NCI-H524 treated with DMSO at 0.1 percent for 48 hours (cell line): ENCODE results near the gene RAB41.
A peak's percentile ranks its signal among the peaks of the same experiment; 100 is the strongest.
"Not testable (repeated sequence)": the region's sequence is repeated elsewhere in the genome, so short reads cannot be mapped to it uniquely, and the experiment has no call there.

Experiments used
- DNase-seq: peaks from one replicate; lab custom pipeline; 2025; lab: John Stamatoyannopoulos, UW

The RAB41 gene

DNA sequence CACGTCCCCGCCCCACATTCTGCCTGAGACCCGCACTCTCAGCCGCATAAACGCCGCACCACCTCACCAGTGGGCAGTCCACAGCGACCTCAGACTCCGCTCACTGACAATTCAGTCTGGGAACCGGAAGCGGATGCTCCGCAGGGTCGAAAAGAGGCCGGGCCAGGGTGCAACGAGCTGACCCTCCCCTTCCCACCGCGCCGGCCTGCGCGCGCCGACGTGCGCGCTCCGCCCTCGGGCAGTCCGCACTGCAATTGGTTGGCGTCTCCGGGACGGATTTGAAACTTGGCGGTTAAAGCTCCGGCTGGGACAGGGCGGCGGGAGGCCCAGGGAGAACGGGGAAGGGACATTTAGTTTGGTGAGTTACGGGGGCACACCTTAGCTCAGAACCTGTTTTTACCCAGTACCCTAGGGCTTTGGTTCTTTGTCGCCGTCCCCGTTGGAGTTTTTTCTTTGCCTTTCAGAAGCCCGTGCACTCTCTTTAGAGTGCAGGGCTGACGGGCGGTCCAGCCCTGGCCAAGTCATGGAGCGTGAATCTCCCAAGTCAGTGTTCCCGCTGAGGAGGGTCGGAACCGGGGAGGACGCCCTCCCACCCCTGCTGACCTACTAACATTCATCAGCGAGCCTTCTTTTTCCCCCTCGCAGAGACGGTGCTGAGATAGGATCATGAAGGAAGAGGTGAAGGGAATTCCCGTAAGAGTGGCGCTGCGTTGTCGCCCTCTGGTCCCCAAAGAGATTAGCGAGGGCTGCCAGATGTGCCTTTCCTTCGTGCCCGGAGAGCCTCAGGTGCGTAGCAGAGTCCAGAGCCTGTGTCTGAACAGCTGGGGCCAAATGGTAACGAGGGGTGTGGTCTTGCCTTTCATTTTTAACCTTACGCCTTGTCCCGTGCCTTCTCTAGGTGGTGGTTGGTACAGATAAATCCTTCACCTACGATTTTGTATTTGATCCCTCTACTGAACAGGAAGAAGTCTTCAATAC is 8.1 kb downstream of the RAB41 start, which contains the start of the genes KIF4A and PDZD11:
TSS of gene KIF4A (plus strand) at position 312 of the 978 bp plus-strand sequence. CDS start at position 667, 355 bp downstream.
TSS of gene PDZD11 (minus strand) at position 135 of the 978 bp plus-strand sequence. CDS start 586 bp downstream, outside the sequence.
- DNase-seq, result peak; percentile 56

DNA sequence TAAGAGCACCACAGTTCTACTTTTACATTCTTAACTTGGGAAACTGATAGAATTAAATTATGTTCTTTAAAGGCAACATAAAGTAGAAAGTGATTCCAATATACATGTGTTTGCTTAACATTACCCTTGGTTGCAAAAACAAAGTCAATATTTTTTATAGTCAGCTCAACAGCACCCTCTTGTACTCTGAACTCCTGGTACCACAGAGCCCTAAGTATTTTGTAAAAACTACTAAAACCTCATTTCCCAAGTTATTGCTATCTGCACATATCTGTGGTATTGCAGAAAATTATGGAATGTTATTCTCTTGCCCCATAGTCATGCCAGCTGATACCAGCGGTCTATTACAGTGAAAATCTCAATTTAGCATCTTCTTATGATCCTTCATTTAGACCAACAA is 10.8 kb downstream of the RAB41 start:
- DNase-seq, result no peak

DNA sequence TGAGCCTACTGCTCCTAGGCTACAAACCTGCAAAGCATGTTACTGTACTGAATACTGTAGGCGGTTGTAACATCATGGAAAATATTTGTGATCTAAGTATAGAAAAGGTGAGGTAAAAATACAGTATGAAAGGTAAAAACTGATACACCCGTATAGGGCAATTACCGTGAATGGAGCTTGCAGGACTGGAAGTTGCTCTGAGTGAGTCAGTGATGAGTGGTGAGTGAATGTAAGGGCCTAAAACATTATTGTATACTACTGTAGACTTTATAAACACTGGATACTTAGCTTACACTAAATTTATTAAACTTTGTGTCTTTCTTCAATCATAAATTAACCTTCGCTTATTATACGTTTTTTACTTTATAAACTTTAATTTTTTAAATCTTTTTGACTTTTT is 11.6 kb downstream of the RAB41 start:
- DNase-seq, result no peak

DNA sequence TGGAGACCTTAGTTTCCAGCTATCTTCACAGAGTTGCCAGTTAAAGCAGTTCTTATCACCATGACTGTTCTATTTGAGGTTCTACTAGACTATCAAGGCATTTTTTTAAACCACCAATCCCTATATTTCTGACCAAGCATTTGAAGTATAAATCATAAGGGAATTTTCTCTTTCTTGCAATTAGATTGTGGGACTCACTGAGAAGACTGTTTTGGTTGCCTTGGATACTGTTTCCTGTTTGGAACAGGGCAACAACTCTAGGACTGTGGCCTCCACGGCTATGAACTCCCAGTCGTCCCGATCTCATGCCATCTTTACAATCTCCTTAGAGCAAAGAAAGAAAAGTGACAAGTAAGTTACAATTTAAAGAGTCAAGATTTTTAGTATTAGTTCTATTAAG is 19.7 kb downstream of the RAB41 start:
- DNase-seq, result no peak

DNA sequence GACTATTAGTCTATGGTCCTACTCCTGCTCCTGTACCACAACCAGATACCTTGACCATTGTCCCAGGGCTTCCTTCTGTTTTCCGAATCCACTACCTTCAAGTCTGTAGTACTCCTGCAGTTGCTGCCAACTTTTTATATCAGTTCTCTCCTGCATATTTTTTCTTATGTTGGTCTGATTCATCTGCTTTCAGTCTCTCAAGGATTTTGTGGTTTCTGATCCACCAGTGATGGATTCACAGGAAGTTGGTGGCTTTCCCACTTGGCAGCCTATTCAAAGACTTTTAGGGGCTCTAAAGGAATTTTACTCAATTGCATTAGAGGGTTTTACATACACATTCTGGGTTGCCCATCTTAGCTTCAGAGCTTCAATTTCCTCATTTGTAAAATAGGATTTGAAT is 31.5 kb downstream of the RAB41 start:
- no peak for DNase-seq

DNA sequence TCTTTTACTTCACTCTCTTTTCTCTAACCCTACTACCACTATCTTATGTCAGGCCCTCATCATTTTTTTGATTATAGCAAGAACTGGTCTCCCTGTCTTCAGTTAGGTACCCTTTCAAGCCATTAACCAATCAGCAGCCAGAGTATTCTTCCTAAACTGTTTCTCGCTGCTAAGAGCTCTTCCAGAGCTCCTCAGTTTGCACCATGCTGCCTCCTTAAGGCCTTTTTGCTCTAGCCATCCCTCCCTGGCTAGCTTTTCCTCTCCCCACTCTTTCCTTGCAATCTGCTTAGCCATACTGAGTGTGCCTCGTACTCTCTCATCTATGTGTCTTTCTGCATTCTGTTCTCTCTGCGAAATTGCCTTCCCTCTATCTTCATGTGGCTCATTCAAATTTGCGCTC is 40.8 kb downstream of the RAB41 start:
- DNase-seq, result no peak

DNA sequence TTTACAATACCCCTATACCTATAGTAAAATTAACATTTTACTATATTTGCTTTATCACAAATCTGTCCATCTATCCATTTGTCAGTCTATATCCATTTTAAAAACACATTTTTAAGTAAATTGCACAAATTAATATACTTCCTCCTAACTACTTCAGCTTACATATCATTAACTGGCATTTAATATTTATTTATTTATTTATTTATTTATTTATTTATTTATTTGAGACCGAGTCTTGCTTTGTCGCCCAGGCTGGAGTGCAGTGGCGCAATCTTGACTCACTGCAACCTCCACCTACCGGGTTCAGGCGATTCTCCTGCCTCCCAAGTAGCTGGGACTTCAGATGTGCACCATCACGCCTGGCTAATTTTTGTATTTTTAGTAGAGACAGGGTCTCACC is 41.7 kb downstream of the RAB41 start:
- not testable (repeated sequence) for DNase-seq

DNA sequence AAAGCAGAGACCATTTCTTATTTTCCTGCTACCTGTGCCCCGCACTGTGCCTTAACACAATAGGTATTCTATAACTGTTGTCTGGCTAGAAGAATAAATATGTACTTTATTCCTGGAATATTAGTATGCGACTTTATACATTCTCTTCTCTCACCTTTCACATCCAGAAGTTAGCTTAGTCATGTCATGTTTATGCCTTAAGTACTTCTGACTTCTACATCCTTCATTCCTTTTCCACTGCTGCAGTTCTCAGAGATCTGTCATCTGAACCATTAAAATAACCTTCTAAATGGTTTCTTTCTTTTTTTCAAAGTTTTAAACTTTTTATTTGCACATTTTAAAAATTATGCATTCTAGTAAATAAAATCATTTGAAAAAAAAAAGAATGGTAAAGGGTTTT is 42.4 kb downstream of the RAB41 start:
- DNase-seq, result no peak

DNA sequence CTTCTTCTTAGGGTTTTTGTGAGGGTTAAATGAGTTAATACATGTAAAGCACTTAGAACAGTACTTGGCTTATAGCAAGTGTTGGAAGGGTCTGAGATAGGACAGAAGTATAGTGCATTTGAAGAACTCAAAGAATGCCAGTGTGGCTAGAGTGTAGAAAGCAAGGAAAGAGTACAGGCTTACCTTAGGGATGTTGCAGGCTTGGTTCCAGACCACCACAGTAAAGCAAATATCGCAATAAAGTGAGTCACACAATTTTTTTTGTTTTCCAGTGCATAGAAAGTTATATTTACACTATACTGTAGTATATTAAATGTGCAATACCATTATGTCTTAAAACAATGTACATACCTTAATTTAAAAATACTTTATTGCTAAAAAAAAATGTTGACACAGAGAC is 49.2 kb downstream of the RAB41 start:
- DNase-seq, result no peak

DNA sequence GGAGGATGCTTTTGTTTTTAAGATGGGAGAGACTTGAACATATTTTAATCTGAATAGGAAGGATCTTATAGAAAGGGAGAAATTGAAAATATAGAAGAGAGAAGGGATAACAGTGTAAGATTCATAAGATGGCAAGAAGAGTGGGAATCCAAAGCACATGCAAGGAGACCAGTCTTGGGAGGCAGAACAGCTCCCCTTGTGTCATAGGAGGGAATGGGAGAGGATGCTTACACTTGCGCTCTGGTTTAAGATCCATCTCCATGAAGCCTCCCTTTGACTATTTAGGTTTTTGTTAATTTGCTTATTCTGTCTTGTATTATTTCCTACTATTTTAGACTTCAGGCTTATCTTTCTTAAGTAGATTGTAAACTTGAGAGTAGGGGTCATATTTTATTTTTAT is 50.6 kb downstream of the RAB41 start:
- no peak for DNase-seq
